ENCODE measurements around the gene MRGPRG. TPM values are rescaled to one million over a fixed set of nuclear protein-coding genes. Genes with fewer than 3 reads are reported as not detected.

The MRGPRG gene
- total and polyA plus RNA-seq, 2 of the 8 experiments (the other 6 are each of a cell fraction or from before 2014, with no cell fraction given), result not detected

DNA sequence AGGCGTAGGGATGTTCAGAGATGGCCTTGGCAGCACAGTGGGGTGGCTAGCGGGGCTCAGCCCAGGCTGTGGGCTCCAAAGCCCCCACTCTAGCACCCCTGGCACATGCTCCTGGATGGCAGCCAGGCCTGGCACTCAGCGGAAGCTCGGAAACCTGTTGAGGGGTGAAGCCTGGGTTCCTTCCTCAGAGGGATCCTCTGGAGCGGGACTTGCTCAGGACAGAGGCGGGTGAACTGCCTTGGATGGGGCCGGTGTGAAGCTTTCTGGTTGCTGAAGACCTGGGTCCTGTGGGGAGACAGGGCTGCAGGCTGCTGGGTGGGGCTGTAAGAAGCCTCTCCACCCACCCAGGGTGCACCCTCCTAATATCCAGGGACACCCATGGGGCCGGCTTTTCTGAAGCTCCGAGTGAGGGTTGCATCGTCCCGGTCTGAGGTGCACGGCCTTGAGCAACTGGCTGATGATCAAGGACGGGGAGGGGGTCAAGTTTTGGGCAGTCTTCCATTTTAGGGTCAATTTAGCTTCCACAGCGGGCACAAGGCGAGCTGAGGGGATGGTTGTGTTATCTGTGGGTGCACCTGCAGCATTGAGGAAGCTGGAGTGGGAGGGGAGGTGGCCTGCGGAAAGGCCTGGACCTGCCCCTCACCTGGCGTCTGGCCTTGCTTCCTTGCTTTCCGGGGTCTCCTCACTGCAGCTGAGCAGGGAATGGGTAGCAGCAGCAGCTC is 8.4 kb upstream of the MRGPRG start:
- DNase-seq (ENCODE audit: low read depth in 1 of 2, low spot score in 2 of 2) (no peak), FAIRE-seq (no peak)
- Histone ChIP-seq H3K4ac (replicated peaks; ENCODE audit: insufficient read length, low read depth, low read length) (no peak overlapping the region), H3K79me2 (ENCODE audit: control insufficient read depth in 1 of 2, insufficient read depth in 2 of 2, low read length in 2 of 2) (no peaks in the 10 kb centered on the region), H3K23ac (ENCODE audit: insufficient read length) (no peak overlapping the region), H3K79me1 (ENCODE audit: low read depth, low read length) (no peaks in the 10 kb centered on the region), H2BK120ac (replicated peaks; ENCODE audit: low read depth, low read length) (no peak overlapping the region), H3K14ac (ENCODE audit: insufficient read length) (no peak overlapping the region), H2BK20ac (ENCODE audit: low read length) (no peak overlapping the region), H3K23me2 (ENCODE audit: low read depth, low read length) (no peaks in the 10 kb centered on the region), H2BK12ac (ENCODE audit: low read depth, low read length) (no peak overlapping the region), H3K18ac (ENCODE audit: extremely low read depth, low read length) (peak overlapping the region; percentile 9; the same call in 1 of the 2 replicates), H2AK5ac (ENCODE audit: low read depth, low read length) (no peak overlapping the region), H3K56ac (replicated peaks; ENCODE audit: insufficient read length, low read depth, low read length) (no peak overlapping the region), H3K36me3 (ENCODE audit: control insufficient read depth in 2 of 4, insufficient read depth in 4 of 4, low read length in 3 of 4) (no peaks in the 10 kb centered on the region), H4K20me1 (replicated peaks in 1 of 2; ENCODE audit: control insufficient read depth in 1 of 2, insufficient read depth in 2 of 2, low read length in 2 of 2) (no peaks in the 10 kb centered on the region), H4K8ac (ENCODE audit: extremely low read depth, insufficient read depth, low read length) (peak overlapping the region; percentile 43; the same call in 1 of the 2 replicates), H3K9ac (replicated peaks in 1 of 4; ENCODE audit: extremely low read depth in 1 of 4, low read depth in 3 of 4, low read length in 3 of 4) (no peak overlapping the region), H2AFZ (ENCODE audit: low read length) (no peak overlapping the region), H4K91ac (replicated peaks; ENCODE audit: insufficient read length, low read length) (no peak overlapping the region), H3K4me1 (replicated peaks in 1 of 4; ENCODE audit: control insufficient read depth in 3 of 4, insufficient read depth in 4 of 4, low read length in 3 of 4) (peaks cover 0 to 16% (median 7%) of the 10 kb centered on the region in 4 experiments; a peak in 6 of 7 replicates), H3K4me2 (ENCODE audit: insufficient read depth in 1 of 2, low read depth in 2 of 2, low read length in 2 of 2) (no peak overlapping the region), H4K5ac (ENCODE audit: insufficient read length, low read depth, low read length) (no peak overlapping the region), H3K27me3 (replicated peaks in 1 of 4; ENCODE audit: control insufficient read depth in 3 of 4, extremely low read depth in 1 of 4, insufficient read depth in 3 of 4, low read length in 3 of 4) (no peaks in the 10 kb centered on the region), H2BK5ac (ENCODE audit: low read depth, low read length) (no peak overlapping the region), H2BK15ac (ENCODE audit: low read length) (0 out of 2 replicates have a peak overlapping the region, but pooled peaks have one; percentile 31), H3K4me3 (ENCODE audit: extremely low read depth in 1 of 4, insufficient read depth in 2 of 4, low read depth in 3 of 4, low read length in 4 of 4) (no peak overlapping the region), H3K9me3 (ENCODE audit: insufficient read depth in 2 of 2, low read depth in 1 of 2, low read length in 1 of 2) (no peaks in the 10 kb centered on the region), H3K27ac (ENCODE audit: low read depth, low read length) (no peak overlapping the region)
- POLR2A ChIA-PET (ENCODE audit: partially characterized antibody), result no interaction called here
- 87% methylated on average over 18 of the region's 18 CpGs; no CpG with 5 or more reads in 1 of the 2 experiments for WGBS, 2 experiments (ENCODE audit: extremely low coverage in 1 of 2, insufficient coverage in 1 of 2, insufficient read length in 1 of 2, insufficient replicate concordance in 2 of 2, low coverage in 1 of 2, low lambda C conversion rate in 2 of 2, missing lambda C conversion rate in 1 of 2)
- TF ChIP-seq EZH2 (IDR thresholded peaks at IDR 0.05; ENCODE audit: low read depth, low read length, severe bottlenecking), result no peak
- no peak for TF ChIP-seq CEBPB (IDR thresholded peaks at IDR 0.05; ENCODE audit: low read depth, low read length)
- CTCF ChIA-PET (ENCODE audit: partially characterized antibody), result interaction anchor here (0.6 to 3.2 kb wide), 6 partner anchors 10 to 136 kb away, joined by 3 to 15 read pairs (median 4); no protein-coding TSS in a partner anchor
